Stimulated activated CD4-positive, alpha-beta T cell treated with anti-CD3 and anti-CD28 coated beads, Interleukin-1b, Interleukin-23, amount 100 ng/mL, for 4 hours (primary cell): ENCODE data around the gene ACAP1.

Experiments
- DNase-seq, 2 donors: peaks; one replicate each; pipeline ENCODE4 v3.0.0-alpha.2; 2020; ENCODE audit warnings: low read depth in 2 of 2

Gene ACAP1, protein sequence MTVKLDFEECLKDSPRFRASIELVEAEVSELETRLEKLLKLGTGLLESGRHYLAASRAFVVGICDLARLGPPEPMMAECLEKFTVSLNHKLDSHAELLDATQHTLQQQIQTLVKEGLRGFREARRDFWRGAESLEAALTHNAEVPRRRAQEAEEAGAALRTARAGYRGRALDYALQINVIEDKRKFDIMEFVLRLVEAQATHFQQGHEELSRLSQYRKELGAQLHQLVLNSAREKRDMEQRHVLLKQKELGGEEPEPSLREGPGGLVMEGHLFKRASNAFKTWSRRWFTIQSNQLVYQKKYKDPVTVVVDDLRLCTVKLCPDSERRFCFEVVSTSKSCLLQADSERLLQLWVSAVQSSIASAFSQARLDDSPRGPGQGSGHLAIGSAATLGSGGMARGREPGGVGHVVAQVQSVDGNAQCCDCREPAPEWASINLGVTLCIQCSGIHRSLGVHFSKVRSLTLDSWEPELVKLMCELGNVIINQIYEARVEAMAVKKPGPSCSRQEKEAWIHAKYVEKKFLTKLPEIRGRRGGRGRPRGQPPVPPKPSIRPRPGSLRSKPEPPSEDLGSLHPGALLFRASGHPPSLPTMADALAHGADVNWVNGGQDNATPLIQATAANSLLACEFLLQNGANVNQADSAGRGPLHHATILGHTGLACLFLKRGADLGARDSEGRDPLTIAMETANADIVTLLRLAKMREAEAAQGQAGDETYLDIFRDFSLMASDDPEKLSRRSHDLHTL

DNA sequence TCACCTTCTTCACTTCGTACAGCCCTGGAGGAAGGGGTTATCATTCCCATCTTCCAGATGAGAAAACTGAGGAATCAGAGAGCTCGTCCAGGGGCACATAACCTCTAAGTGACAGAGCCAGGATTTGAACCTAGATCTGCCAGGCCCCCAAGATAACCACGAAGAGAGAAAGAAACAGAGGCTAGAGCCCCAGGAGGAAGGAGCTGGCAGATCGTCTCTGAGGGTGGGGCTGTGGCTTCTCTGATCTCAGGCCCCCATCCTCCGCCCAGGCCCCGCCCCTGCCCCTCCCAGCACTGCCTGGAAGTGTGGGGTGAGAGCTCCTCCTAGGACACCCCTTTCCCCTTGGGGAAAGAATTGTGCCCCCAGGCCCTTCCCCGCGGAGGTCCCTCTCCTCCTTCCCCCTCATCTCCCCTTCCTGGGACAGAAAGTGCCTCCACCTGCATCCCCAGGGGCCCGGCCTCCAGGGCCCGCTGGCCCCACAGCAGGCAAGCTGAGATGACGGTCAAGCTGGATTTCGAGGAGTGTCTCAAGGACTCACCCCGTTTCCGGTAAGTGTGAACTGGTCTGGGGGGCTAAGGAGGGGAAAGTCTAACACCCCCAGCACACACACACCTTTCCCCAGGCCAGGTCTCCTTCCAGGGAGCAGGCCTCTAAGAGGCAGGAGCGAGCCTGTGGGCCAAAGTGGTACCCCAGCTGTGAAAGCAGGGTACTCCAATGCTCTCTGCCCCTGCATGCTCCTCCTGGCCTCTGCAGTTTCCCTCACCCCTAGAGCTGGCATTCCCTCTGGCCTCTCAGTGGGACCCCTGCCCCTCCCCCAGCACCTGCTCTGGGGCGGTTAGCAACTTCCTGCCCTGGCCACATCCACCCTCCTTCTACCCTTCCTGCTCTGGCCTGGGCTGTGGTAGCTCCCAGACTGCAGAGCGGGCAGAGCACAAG, at the start of gene ACAP1:
Gene ACAP1 (plus strand): TSS at position 290 of the 936 bp plus-strand sequence. CDS start 206 bp downstream, at position 496.
- DNase-seq, result peak; percentile 79 to 80

DNA sequence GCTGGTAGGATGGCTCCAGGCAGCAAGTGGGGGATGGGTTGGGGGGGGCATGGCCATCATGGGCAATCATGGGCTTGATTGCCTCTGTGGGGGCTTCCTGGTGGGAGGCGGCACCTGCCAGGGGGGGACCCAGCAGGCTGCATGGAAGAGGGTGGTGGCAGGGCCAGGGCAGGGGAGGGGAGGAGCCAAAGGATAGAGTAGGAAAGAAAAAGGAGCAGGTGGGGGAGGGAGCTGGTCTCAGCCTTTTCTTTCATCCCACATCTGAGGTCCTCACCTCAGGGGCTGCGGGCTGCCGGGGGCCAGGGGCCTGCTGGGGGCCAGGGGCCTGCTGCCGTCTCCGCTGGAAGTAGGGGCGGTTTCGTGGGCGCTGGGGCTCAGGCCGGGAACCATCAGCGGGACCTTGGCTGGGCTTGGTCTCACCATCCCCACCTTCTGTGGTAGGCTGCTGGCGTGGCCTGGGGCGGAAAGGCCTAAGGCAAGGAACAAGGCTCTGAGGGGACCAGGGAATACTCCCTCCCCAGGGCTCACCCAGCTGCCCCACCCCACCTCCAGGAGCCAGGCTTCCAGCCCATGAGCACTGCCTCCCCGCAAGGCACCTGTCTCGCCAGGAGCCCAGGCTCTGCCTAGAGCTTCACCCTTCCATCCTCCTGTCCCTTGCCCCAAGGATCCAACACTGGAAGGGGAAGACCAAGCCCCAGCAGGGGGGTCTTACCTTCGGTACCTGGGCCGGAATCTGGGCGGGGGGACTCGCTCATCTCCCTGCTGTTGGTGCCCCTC, 46.9 kb upstream of the ACAP1 start:
- no peak for DNase-seq

DNA sequence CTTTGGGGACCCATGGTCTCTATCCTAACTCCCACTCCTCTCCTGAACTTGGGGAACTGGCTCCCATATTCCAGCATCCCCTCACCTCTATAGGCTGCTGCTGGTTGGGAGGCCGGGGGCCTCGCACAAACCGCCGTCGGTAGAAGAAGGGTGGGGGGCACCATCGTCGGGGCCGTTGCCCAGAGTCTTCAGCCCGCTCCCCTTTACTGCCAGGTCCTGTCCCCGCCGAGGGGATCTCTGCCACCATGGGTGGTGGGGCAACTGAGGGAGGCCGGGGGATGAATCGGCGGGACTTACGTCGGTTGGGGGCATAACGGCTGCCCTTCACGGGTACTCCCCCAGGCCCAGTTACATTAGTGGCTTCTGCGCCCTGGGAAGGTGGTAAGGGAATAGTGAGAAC, 46.2 kb upstream of the ACAP1 start:
- no peak for DNase-seq

DNA sequence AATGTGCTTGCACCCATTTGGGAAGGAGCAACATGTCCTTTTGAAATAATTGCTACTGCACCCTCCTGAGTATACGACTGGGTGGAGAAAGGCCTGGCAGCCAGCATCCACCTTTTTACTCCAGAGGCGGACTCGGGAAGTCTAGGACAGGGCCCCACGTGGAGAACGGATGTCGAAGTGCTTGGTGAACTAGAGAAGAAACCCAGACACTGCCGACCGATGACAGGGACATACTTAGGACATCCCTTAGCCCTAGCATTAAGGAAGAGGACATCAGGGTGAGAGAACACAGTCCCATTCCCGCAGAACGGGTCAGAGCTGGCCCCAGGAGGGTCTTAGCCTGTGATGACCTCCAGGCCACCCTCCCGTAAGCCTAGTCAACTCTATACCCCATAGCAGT, 45.6 kb upstream of the ACAP1 start:
- no peak for DNase-seq

DNA sequence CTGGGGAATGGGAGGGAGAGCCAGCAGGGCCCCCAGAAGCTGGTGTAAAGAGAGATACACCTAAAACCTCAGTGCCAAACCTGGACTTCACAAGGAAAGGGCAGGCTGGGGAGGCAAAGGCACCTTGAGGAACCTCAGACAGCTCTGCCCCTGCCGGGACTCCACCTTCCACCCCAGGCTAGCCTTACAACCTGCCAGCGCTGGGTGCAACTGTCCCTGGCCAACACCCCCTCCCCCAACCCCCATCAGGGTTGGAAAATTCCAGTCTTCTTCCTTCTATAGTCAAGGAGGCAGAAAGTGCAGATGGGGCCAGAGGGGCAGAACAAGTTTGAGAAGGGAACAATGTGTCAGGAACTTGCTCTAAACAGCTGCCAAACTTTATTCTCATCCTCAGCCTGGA, 44.1 kb upstream of the ACAP1 start:
- no peak for DNase-seq

DNA sequence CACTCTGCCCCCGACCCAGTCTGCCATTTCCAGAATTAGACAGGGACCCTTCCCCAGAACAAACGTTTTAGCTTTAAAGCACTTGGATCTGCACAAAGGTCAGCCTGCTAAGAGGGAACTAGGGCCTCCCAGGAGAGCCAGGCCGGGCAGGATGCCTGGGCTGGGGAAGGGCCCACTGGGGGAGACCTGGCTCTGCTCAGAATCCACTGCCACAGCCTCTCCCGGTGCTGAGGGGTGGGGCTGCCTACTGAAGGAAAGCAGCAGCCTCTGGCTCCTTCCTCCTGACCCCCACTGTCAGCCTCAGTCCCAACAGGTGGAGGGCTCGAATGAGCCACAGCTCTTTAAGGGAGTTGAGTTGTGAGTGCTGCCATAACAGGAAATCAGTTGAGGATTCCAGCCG, 43.6 kb upstream of the ACAP1 start:
- DNase-seq, result no peak

DNA sequence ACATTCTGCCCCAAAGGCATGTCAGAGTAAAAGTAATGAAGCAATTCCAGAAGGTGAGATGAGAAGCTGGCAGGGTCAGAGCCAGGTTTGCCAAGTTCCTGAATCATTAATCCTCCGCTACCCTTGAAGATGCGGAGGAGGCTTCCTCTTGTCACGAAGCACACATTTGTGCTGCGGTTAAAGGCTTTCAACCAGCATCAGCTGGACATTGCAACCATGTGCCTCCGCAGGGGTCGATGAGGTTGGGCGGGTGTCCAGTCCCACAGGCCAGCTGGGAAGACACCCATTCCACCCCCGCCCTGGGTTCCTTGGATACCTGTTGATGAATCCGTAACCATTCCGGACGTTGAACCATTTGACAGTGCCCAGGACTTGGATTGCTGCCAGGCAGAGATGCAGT, 43.2 kb upstream of the ACAP1 start:
- no peak for DNase-seq

DNA sequence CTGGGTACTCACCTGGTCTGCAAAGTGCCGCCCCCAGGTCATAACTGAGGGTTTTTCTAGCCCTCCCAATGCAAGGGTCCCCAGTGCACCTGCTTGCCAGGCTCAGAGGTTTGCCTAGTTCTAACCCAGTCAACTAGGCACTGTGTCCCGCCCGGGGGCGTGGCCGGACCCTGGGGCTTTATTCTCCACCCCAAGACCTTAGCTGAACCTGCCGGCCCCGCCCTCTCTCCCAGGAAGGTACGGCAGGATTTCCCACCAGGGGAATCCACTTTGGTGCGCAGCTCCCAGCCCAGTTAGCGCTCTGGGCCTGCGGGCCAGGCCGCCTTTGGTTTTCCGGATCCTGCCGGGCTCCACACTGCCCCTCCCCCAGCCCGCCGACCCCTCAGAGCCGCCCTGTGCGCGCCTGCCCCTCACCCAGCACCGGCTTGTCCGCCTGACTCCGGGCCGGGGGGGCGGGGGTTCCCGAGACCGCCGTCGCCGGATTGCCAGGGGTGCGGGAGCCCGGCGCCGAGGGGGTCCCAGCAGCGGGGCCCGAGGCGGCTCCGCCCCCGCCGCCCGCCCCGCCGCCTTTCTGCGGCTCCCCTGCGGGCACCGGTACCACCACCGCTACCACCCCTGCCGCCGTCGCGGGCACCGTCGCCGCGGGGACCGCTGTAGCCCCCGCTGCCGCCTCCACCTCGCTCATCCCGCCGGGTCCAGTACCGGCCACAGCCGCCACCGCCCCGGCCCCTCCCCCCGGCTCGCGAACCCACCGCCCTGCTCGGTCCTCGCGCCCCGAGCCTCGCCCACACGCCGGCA, 42.3 kb upstream of the ACAP1 start:
- DNase-seq, result no peak

DNA sequence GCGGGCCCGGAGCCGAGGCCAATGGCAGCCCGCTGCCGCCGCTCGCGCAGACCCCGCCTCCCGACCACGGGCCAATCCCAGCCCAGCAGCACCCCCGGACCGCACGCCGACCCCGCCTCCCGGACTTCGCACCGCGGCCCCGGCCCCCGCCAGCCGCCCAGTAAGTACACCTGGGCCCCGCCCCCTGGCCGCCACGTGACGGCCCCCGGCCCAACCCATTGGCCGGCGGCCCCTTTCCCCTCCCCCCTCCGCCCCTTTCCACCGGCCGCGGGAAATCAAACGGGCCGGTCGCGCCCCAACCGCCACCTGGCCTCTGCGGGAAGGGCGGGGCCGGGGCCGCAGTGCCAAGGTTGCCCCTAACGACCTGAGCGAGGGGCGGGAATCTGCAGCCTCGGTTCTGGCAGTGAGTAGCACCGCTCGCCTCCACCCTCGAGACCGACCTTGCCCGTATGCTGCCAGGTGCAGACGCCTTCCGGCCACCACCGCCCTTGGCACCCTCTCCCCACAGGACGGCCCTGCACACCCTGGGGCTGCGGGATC, 41.6 kb upstream of the ACAP1 start, which contains the start of gene YBX2:
Gene YBX2 (minus strand): TSS at position 26 of the 540 bp plus-strand sequence. CDS start 139 bp downstream, outside the sequence.
- DNase-seq, result peak; percentile 59 to 71

DNA sequence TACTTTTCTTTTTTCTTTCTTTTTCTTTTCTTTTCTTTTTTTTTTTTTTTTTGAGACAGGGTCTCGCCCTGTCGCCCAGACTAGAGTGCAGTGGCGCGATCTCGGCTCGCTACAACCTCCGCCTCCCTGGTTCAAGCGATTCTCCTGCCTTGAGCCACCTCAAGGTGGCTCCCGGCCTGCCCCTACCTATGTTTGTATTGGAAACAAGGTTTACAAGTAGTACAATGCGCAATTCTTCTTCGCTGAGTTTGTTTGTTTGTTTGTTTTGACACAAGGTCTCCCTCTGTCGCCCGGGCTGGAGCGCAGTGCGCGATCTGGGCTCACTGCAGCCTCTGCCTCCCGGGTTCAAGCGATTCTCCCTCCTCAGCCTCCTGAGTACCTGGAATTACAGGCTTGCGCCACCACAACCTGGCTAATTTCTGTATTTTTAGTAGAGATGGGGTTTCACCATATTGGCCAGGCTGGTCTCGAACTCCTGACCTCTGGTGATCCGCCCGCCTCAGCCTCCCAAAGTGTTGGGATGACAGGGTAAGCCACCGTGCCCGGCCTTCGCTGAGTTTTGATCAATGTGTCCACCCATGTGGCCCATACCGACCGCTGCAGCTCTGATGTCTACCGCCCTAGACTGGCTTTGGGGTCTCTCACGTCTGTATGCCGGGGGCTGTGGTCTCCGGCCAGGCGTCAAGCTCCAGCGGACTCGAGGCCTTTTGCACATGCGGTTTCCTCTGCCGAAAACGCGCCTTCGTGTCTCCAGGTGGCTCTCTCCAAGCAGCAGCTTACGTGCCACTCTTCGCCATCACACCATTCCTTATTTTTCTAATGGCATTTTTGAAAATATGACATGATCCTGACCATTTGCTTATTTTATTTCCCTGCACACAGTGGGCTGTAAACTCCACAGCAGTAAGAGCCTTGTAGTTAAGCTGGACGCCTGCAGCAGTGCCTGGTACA, 40.8 kb upstream of the ACAP1 start:
- DNase-seq, result no peak

DNA sequence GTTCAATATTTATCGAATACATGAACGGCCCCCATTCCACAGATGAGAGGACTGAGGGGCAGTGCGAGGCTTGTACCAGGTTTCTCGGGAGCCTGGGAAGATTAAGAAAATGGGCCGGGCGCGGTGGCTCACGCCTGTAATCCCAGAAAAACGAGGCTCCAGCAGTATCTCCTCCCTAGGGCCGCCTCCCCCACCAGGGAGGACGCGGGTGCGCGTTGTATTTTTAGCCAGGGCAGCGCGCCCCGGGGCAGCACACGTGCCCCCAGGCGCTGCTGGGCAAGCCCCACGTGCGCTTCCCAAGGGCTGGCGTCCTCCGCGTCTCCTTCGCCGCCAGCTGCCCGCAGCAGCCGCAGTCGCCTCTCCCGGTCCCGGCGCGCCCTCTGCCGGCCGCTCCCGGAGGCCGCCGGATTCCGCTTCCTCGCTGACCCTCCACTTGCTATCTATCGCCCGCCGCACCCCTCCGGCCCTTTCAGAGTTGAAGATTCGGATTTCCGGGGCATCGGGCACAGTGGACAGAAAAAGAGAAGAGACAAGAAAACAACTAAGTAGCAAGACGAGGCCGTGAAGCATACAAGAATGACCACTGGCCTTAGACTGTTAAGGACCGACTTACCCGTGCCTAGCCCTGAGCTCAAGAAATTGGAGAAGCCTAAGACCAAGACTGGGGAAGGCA, 40.0 kb upstream of the ACAP1 start:
- DNase-seq, result peak; percentile 60 to 66

DNA sequence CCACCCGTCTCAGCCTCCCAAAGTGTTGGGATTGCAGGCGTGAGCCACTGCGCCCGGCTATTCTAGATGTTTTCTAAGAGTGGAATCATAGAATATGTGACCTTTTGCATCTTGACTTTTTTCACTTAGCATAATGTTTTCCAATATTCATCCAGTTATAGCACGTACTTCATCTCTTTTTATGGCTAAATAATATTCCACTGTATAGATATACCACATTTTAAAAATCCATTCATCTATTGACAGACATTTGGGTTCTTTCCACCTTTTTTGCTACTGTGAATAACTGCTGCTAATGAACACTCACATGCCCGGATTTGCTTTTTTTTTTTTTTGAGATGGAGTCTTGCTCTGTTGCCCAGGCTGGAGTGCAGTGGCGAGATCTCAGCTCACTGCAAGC, 32.1 kb upstream of the ACAP1 start:
- no peak for DNase-seq

DNA sequence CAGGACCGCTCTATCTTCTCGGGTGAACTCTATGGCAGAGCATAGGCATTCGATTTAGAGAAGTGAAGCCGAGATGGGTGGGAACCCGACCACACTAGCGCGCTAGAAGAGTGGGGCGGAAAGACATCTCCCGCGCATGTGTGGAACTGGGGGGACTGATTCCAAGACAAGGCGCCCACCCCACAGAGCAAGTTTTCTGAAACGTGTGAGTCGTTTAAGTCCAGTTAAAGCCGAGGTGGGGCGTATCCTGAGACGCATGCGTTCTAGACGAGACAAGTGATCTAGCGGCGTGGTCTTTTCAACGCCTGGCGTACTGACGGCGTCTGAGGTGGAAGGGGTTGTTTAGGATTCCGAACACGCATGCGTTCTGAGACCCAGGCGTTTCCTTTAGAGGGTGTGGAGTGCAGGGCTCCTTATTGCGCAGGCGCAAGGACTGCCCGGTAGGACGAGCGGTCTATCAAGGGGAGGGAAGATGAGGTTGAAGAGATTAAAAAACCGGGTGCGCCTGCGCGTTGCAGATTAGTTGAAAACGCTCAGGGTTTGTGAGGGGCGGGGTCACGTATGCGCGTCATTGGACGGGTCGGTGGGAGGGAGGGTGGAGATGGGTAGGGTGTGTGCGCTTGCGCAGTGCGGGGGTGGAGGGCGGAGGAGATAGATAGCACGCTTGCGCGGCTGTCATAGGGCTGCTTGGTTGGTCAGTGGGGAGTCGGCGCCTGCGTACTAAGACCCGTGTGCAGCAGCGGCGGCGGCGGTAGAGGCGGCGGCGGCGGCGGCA, 29.2 kb upstream of the ACAP1 start, which contains the start of gene EIF5A:
Gene EIF5A (plus strand): TSS at position 718 of the 775 bp plus-strand sequence. CDS start 2,008 bp downstream, outside the sequence.
- peak; percentile 100 for DNase-seq

DNA sequence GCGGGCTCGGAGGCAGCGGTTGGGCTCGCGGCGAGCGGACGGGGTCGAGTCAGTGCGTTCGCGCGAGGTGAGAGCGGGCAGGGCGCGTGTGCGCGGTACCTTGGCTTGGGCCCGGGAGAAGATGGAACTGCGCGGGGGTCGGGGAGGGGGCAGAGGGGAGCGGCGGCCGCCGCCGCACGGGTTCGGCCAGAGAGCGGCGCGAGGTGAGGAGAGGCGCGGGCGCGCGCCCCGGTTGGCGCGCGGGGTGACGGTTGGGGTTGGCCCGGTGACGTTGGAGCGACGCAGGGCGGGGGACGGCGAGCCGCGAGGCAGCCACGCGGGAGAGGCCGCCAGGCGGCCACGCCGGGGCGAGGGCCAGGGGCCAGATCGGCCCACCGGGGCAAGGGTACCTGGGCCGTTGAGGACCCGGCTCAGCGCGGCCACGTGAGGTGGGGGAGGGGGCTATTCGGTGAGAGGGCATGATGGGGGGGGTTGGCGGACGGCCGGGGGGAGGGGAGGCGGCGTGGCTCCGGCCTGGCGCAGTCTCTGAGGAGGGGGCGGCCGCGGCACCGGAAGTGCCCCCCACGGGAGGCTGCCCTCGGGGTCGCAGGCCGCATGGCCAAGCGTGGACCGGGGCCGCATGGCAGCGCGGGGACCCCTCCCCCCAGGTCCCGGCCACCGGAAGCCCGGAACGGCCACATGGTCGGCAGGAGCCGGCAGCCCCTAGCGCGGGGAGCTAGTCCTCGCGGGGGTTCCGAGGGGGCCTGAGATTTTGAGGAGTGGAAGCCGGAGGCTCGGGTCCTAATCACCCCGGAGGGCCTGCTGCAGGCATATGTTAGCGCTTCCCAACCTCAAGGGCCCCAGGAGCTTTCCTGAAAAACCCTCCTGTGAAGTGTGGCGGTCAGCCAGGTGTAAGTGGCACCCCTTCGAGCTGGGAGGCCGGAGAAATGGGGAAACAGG, 28.4 kb upstream of the ACAP1 start:
- DNase-seq, result peak in 1 of 2 donors; percentile 44

DNA sequence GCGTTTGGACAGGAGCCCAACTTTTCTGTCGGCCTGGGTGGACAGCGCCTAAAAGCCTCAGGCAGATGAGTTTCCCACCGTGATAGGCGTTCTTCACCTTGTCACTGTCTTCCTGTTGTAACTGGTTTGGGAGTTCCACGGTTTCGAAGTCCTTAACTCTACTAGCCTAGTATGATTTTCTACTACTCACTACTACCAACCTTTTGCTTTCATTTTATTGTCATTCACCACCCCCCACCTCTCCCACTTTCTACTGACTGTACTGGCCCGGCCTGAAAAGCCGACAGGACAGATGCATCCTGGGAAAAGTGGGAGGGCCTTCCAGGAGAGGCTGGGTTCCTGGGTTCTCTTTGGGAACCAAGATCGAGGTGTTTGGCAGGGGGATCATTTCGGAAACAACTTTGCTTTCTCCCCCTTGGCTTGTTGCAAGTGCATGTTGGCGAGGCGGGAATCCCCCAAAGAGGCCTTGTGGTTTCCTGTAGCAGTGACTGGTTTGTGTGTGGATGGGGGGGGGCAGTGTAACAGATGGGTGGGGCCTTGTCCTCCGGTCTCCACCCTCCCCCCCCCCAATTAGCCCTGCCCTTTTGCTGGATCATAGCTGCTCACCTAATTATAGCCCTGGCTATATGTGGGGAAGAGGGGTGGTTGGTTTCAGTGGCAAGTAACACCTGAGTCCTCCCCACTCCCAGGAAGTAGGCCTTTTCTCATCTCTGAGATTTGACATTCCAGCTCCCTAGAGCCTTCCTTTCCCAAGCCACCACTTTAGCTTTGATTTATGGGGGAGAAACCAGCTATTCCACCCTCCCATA, 27.5 kb upstream of the ACAP1 start:
- DNase-seq, result peak; percentile 70 to 81
